Measurements from ENCODE around the gene SPPL2B.

GRCh38 chr19:2355168-2356035 is 26.9 kb downstream of the SPPL2B start:
- TF ChIP-seq CTCF (IDR thresholded peaks at IDR 0.05) (no peak), POLR2AphosphoS5 (IDR thresholded peaks at IDR 0.05) (no peak)

Measured in upper lobe of left lung (tissue), 4 donors.